Renal cortex interstitium (tissue), 11 donors: ENCODE data around the gene LAMB3. TPM values are rescaled to one million over a fixed set of nuclear protein-coding genes. Genes with fewer than 3 reads are reported as not detected.

Experiments used
- DNase-seq, 11 donors: peaks; one replicate each; pipeline ENCODE4 v3.0.0-alpha.2; 2013; ENCODE audit warnings: low read depth in 9 of 11, low spot score in 4 of 11; ENCODE audit errors: extremely low read depth in 1 of 11
- polyA plus RNA-seq, 3 donors: library from polyadenylated mRNA; unstranded; fragments of 120-200 nt; gene quantifications; one replicate each; pipeline ENCODE4 v1.2.1, GENCODE V29; 2013; ENCODE audit not compliant: insufficient read length in 3 of 3

LAMB3 gene
- polyA plus RNA-seq, 3 donors: 0.50 to 1.9 (median 0.69) TPM

- DNase-seq: no peak
These were observed 29.1 kb downstream of the LAMB3 start for GRCh38 chr1:209622841-209623829.

GRCh38 chr1:209621741-209622655 is 30.2 kb downstream of the LAMB3 start:
- DNase-seq: no peak

GRCh38 chr1:209621286-209621685 is 30.9 kb downstream of the LAMB3 start:
- no peak for DNase-seq

GRCh38 chr1:209620487-209620884 is 31.7 kb downstream of the LAMB3 start:
- DNase-seq: no peak

- DNase-seq: no peak
These were observed 32.3 kb downstream of the LAMB3 start for GRCh38 chr1:209619696-209620486.

- no peak for DNase-seq
These were observed 33.3 kb downstream of the LAMB3 start for GRCh38 chr1:209618756-209619420.

GRCh38 chr1:209618291-209618690 is 33.9 kb downstream of the LAMB3 start:
- no peak for DNase-seq

GRCh38 chr1:209617755-209618154 is 34.5 kb downstream of the LAMB3 start:
- DNase-seq: no peak

GRCh38 chr1:209617047-209617673 is 35.1 kb downstream of the LAMB3 start:
- no peak for DNase-seq

- no peak for DNase-seq
These were observed 35.7 kb downstream of the LAMB3 start for GRCh38 chr1:209616366-209617046.

GRCh38 chr1:209614906-209615305 is 37.3 kb downstream of the LAMB3 start:
- DNase-seq: no peak

- no peak for DNase-seq
These were observed 38.1 kb downstream of the LAMB3 start for GRCh38 chr1:209614151-209614420.

- DNase-seq: no peak
These were observed 38.6 kb downstream of the LAMB3 start for GRCh38 chr1:209613400-209614150.

GRCh38 chr1:209612646-209613399 is 39.4 kb downstream of the LAMB3 start:
- no peak for DNase-seq

- DNase-seq: no peak
These were observed 40.3 kb downstream of the LAMB3 start for GRCh38 chr1:209611771-209612570.

- no peak for DNase-seq
These were observed 41.7 kb downstream of the LAMB3 start for GRCh38 chr1:209610631-209610905.
